ENCODE data around the gene COX4I1. TPM values are rescaled to one million over a fixed set of nuclear protein-coding genes. Genes with fewer than 3 reads are reported as not detected.

The COX4I1 gene
- total RNA-seq, 1 experiment from 2014 or later, result 839 TPM

DNA sequence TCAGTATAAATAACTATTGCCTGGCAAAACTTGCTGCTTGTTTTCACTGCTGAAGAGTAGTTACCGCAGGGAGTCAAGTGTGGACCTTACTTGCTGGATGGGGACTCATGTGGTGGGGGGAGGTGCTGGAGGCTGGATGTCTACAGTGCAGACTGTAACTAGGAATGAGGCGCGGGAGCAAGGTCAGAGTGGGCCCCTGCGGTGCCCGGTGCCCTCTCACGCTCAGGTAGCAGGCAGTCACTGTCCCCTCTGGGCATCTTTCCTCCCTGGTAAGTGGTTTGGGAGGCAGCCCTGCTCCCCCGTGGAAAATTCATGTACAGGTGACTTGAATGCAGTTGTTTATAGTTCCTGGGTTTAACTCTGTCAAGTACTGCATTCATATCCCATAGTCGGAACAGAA, 4.8 kb upstream of the COX4I1 start:
- no peak for DNase-seq (ENCODE audit: low read depth, low spot score)
- Histone ChIP-seq H3K9me2 (ENCODE audit: insufficient read depth) (no peaks in the 10 kb centered on the region), H3K9ac (ENCODE audit: low read length) (no peak overlapping the region), H3K27me3 (ENCODE audit: insufficient read depth, low read length) (no peaks in the 10 kb centered on the region), H3K27ac (ENCODE audit: low read depth, low read length) (no peak overlapping the region), H3K4me2 (ENCODE audit: low read length) (no peak overlapping the region), H3K9me3 (ENCODE audit: control insufficient read depth in 1 of 2, insufficient read depth in 1 of 2, low read depth in 1 of 2, low read length in 2 of 2) (no peaks in the 10 kb centered on the region), H3K4me3 (replicated peaks in 1 of 2; ENCODE audit: low read depth in 1 of 2, low read length in 2 of 2) (no peak overlapping the region), H2AFZ (ENCODE audit: low read depth, low read length, poor library complexity, severe bottlenecking) (no peak overlapping the region), H3K36me3 (ENCODE audit: control insufficient read depth in 1 of 2, insufficient read depth in 2 of 2, low read length in 2 of 2) (peaks cover 26 to 57% of the 10 kb centered on the region in 2 experiments; a peak in 3 of 4 replicates), H3K4me1 (ENCODE audit: control insufficient read depth in 1 of 2, insufficient read depth in 2 of 2, low read length in 2 of 2) (peaks cover 5 to 11% of the 10 kb centered on the region in 2 experiments; a peak in 3 of 4 replicates), H4K20me1 (ENCODE audit: insufficient read depth) (0 out of 2 replicates have a peak, but pooled peaks cover 4% of the 10 kb centered on the region), H3K79me2 (ENCODE audit: insufficient read depth, low read length) (peaks cover 100% of the 10 kb centered on the region)
- BruUV-seq (replicated peaks), result no TSS peak
- ATAC-seq, result no peak
- ChIA-PET RAD21 (ENCODE audit: low non-redundant PET in 1 of 2, low total read pairs in 2 of 2, uncharacterized antibody in 2 of 2, unreplicated experiment in 2 of 2) (no interaction called here), CTCF (no interaction called here), POLR2A (no interaction called here)
- TF ChIP-seq SRF (IDR thresholded peaks at IDR 0.05; ENCODE audit: low read depth), result no peak
- no peak for TF ChIP-seq SIN3A (IDR thresholded peaks at IDR 0.05; ENCODE audit: low read depth)
- TF ChIP-seq, protein P1, sequence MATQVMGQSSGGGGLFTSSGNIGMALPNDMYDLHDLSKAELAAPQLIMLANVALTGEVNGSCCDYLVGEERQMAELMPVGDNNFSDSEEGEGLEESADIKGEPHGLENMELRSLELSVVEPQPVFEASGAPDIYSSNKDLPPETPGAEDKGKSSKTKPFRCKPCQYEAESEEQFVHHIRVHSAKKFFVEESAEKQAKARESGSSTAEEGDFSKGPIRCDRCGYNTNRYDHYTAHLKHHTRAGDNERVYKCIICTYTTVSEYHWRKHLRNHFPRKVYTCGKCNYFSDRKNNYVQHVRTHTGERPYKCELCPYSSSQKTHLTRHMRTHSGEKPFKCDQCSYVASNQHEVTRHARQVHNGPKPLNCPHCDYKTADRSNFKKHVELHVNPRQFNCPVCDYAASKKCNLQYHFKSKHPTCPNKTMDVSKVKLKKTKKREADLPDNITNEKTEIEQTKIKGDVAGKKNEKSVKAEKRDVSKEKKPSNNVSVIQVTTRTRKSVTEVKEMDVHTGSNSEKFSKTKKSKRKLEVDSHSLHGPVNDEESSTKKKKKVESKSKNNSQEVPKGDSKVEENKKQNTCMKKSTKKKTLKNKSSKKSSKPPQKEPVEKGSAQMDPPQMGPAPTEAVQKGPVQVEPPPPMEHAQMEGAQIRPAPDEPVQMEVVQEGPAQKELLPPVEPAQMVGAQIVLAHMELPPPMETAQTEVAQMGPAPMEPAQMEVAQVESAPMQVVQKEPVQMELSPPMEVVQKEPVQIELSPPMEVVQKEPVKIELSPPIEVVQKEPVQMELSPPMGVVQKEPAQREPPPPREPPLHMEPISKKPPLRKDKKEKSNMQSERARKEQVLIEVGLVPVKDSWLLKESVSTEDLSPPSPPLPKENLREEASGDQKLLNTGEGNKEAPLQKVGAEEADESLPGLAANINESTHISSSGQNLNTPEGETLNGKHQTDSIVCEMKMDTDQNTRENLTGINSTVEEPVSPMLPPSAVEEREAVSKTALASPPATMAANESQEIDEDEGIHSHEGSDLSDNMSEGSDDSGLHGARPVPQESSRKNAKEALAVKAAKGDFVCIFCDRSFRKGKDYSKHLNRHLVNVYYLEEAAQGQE (IDR thresholded peaks at IDR 0.05; ENCODE audit: low read depth), result no peak
- no peak for TF ChIP-seq JUND (IDR thresholded peaks at IDR 0.05)
- no peak for TF ChIP-seq ELF1 (IDR thresholded peaks at IDR 0.05; ENCODE audit: borderline replicate concordance, low read depth)
- TF ChIP-seq YY1 (IDR thresholded peaks at IDR 0.05; ENCODE audit: extremely low read depth, insufficient replicate concordance, low read depth, low read length), result no peak
- no peak for TF ChIP-seq ZNF274 (IDR thresholded peaks at IDR 0.05; ENCODE audit: low read depth, low read length)
- TF ChIP-seq, protein P2, sequence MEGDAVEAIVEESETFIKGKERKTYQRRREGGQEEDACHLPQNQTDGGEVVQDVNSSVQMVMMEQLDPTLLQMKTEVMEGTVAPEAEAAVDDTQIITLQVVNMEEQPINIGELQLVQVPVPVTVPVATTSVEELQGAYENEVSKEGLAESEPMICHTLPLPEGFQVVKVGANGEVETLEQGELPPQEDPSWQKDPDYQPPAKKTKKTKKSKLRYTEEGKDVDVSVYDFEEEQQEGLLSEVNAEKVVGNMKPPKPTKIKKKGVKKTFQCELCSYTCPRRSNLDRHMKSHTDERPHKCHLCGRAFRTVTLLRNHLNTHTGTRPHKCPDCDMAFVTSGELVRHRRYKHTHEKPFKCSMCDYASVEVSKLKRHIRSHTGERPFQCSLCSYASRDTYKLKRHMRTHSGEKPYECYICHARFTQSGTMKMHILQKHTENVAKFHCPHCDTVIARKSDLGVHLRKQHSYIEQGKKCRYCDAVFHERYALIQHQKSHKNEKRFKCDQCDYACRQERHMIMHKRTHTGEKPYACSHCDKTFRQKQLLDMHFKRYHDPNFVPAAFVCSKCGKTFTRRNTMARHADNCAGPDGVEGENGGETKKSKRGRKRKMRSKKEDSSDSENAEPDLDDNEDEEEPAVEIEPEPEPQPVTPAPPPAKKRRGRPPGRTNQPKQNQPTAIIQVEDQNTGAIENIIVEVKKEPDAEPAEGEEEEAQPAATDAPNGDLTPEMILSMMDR (IDR thresholded peaks at IDR 0.05 in 2 of 3, conservative IDR thresholded peaks at IDR 0.05 in 1 of 3; ENCODE audit: borderline replicate concordance in 1 of 3, insufficient read depth in 1 of 3, low read depth in 2 of 3, low read length in 2 of 3), result no peak
- no peak for TF ChIP-seq CEBPB (IDR thresholded peaks at IDR 0.05; ENCODE audit: low read depth)
- TF ChIP-seq ZFX (IDR thresholded peaks at IDR 0.05), result no peak
- TF ChIP-seq TCF7L2 (IDR thresholded peaks at IDR 0.05; ENCODE audit: borderline replicate concordance, extremely low read depth, insufficient read depth, insufficient read length), result no peak
- intact Hi-C loops (cut with micrococcal nuclease), result no loop called here

Measured in HCT116 (cell line).